ENCODE results near the gene SERHL2.

DNA sequence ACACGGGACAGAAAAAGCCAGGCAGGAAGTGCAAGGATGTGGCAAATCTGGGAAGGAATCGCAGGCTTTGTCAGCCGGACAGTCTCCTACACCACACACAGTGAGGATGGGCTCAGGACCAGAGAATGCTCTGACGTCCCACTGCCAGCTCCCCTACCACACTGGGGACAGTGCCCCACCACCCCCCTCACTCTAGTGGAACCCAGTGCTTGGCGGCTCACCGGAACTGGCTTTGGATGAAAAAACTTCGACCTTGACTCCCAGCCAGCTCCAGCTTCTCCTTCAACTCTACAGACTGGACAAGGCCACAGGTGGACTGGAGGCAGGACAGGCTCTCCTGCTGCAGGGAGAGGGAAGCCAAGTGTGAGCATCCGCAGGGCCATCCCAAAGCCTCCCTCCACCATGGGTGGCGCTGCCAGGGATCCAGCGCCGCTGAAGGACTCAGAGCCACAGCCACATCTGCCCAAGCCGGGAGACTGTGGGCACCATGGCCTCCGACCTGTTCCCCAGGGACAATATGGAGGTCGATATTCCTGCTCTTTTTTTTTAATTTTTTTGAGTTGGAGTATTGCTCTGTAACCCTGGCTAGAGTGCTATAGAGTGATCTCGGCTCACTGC lies 24.0 kb downstream of the SERHL2 start:
- TF ChIP-seq CTCF (conservative IDR thresholded peaks at IDR 0.05; ENCODE audit: low read depth in 2 of 2) (no peak), POLR2AphosphoS5 (IDR thresholded peaks at IDR 0.05; ENCODE audit: low read depth) (no peak), CREB1 (CRISPR knock-in tag; IDR thresholded peaks at IDR 0.05; ENCODE audit: low read depth) (no peak), EZH2phosphoT487 (IDR thresholded peaks at IDR 0.05; ENCODE audit: unreplicated experiment) (no peak)

All from GM23338 (cell line).